ENCODE data around the gene ALDH1A2. TPM values are rescaled to one million over a fixed set of nuclear protein-coding genes. Genes with fewer than 3 reads are reported as not detected.

Gene ALDH1A2
- total and polyA plus RNA-seq, 4 donors = 3.8 to 15.1 (median 8.0) TPM

- intact Hi-C loops (cut with DNase I) = no loop called here
- Histone ChIP-seq H3K36me3 (ENCODE audit: control insufficient read depth in 1 of 2, insufficient read depth in 2 of 2, low read length in 1 of 2) (no peaks in the 10 kb centered on the region), H3K9me3 (ENCODE audit: control insufficient read depth, low read length) (no peaks in the 10 kb centered on the region), H3K27me3 (ENCODE audit: control insufficient read depth in 1 of 2, insufficient read depth in 2 of 2, low read length in 1 of 2) (no peaks in the 10 kb centered on the region), H3K4me3 (ENCODE audit: low read length in 2 of 2) (no peak overlapping the region), H3K4me1 (ENCODE audit: control insufficient read depth in 1 of 2, insufficient read depth in 2 of 2, low read length in 2 of 2) (no peaks in the 10 kb centered on the region), H3K27ac (ENCODE audit: low read depth in 1 of 2, low read length in 2 of 2) (no peak overlapping the region)
- DNase-seq = no peak
- WGBS, 2 donors = 83 to 88% methylated on average over 3 of the region's 3 CpGs
- no peak for ATAC-seq (ENCODE audit: low FRiP score)
Measured at GRCh38 chr15:57943754-57944420, 121.6 kb downstream of the ALDH1A2 start.

DNA sequence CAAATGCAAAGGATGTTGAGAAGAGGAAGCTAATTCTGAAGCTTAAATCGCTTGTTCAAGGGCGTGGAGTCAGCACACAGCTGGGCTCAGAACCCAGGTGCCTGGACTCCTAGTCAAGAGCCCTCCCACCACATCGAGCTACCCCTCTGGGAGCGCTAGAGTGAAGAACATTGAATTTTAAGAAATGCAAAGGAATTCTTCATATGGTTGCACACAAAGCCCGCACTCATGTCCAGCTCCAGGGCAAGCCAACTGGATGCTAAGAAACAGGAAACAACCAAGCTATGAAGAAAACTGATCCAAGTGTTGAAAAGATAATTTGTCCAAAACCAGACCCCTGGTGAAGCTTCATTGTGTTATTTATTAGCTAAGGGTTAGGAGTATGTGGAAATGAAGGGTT, 122.3 kb downstream of the ALDH1A2 start:
- H3K27ac ChIP-seq (ENCODE audit: low read depth in 1 of 2, low read length in 2 of 2) = no peak overlapping the region
- H3K9me3 ChIP-seq (ENCODE audit: control insufficient read depth, low read length) = no peaks in the 10 kb centered on the region
- no peak overlapping the region for H3K4me3 ChIP-seq (ENCODE audit: low read length in 2 of 2)
- no peaks in the 10 kb centered on the region for H3K36me3 ChIP-seq (ENCODE audit: control insufficient read depth in 1 of 2, insufficient read depth in 2 of 2, low read length in 1 of 2)
- intact Hi-C loops (cut with DNase I) = no loop called here
- no peaks in the 10 kb centered on the region for H3K4me1 ChIP-seq (ENCODE audit: control insufficient read depth in 1 of 2, insufficient read depth in 2 of 2, low read length in 2 of 2)
- no peak for ATAC-seq (ENCODE audit: low FRiP score)
- WGBS, 2 donors = 95 to 96% methylated on average over 5 of the region's 5 CpGs
- no peak for DNase-seq
- no peaks in the 10 kb centered on the region for H3K27me3 ChIP-seq (ENCODE audit: control insufficient read depth in 1 of 2, insufficient read depth in 2 of 2, low read length in 1 of 2)

DNA sequence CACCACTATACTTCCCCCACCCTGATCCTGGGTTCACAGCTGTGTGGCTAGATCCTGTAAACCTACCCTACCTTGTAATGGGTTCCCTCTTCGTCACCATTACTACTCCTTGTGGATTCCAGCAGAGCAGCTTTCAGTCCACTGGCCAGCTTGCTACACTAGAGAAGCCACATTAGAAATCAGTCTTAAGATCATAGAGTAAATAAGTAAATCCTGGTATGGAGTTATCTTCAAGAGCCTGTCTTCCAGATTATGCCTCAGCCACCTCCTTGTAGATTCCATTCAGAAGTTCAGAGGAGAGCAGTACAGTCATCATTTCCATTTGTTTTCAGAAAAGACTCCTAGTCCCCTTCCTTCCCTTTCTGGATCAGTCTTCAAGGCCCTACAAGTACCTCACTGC, 123.7 kb downstream of the ALDH1A2 start:
- no peak for ATAC-seq (ENCODE audit: low FRiP score)
- no peak overlapping the region for H3K27ac ChIP-seq (ENCODE audit: low read depth in 1 of 2, low read length in 2 of 2)
- H3K4me1 ChIP-seq (ENCODE audit: control insufficient read depth in 1 of 2, insufficient read depth in 2 of 2, low read length in 2 of 2) = no peaks in the 10 kb centered on the region
- intact Hi-C loops (cut with DNase I) = no loop called here
- no peaks in the 10 kb centered on the region for H3K27me3 ChIP-seq (ENCODE audit: control insufficient read depth in 1 of 2, insufficient read depth in 2 of 2, low read length in 1 of 2)
- H3K36me3 ChIP-seq (ENCODE audit: control insufficient read depth in 1 of 2, insufficient read depth in 2 of 2, low read length in 1 of 2) = no peaks in the 10 kb centered on the region
- no peak for DNase-seq
- H3K9me3 ChIP-seq (ENCODE audit: control insufficient read depth, low read length) = no peaks in the 10 kb centered on the region
- WGBS, 2 donors = 94 to 96% methylated on average over 1 of the region's 1 CpG
- no peak overlapping the region for H3K4me3 ChIP-seq (ENCODE audit: low read length in 2 of 2)

- H3K4me3 ChIP-seq (ENCODE audit: low read length in 2 of 2) = no peak overlapping the region
- H3K27ac ChIP-seq (ENCODE audit: low read depth in 1 of 2, low read length in 2 of 2) = no peak overlapping the region
- H3K4me1 ChIP-seq (ENCODE audit: control insufficient read depth in 1 of 2, insufficient read depth in 2 of 2, low read length in 2 of 2) = no peaks in the 10 kb centered on the region
- H3K36me3 ChIP-seq (ENCODE audit: control insufficient read depth in 1 of 2, insufficient read depth in 2 of 2, low read length in 1 of 2) = no peaks in the 10 kb centered on the region
- H3K9me3 ChIP-seq (ENCODE audit: control insufficient read depth, low read length) = no peaks in the 10 kb centered on the region
- ATAC-seq (ENCODE audit: low FRiP score) (no peak), DNase-seq (no peak)
- WGBS, 2 donors = 85 to 86% methylated on average over 2 of the region's 2 CpGs
- no peaks in the 10 kb centered on the region for H3K27me3 ChIP-seq (ENCODE audit: control insufficient read depth in 1 of 2, insufficient read depth in 2 of 2, low read length in 1 of 2)
- intact Hi-C loops (cut with DNase I) = no loop called here
Measured at GRCh38 chr15:57932348-57932747, 133.2 kb downstream of the ALDH1A2 start.

DNA sequence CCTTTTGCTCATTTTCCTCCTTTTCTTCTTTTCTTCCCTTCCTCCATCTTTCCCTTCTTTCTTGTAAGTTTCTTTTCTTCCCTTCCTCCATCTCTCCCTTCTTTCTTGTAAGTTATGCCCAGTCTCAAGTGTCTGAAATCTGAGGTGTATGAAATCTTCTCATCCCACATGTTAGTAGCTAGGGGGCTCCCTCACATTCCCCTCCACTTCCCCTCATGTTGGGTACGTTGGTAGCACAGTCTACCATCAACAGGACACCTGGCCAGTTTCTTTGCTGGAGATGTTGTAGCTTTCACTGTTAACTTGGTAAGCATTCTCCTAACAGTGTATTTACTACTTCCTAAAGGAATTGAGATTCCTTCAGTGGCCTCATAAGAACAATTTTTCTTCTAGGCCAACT, 133.9 kb downstream of the ALDH1A2 start:
- H3K4me3 ChIP-seq (ENCODE audit: low read length in 2 of 2) = no peak overlapping the region
- no peaks in the 10 kb centered on the region for H3K36me3 ChIP-seq (ENCODE audit: control insufficient read depth in 1 of 2, insufficient read depth in 2 of 2, low read length in 1 of 2)
- H3K27me3 ChIP-seq (ENCODE audit: control insufficient read depth in 1 of 2, insufficient read depth in 2 of 2, low read length in 1 of 2) = no peaks in the 10 kb centered on the region
- no peaks in the 10 kb centered on the region for H3K4me1 ChIP-seq (ENCODE audit: control insufficient read depth in 1 of 2, insufficient read depth in 2 of 2, low read length in 2 of 2)
- H3K9me3 ChIP-seq (ENCODE audit: control insufficient read depth, low read length) = no peaks in the 10 kb centered on the region
- intact Hi-C loops (cut with DNase I) = no loop called here
- 85 to 88% methylated on average over 1 of the region's 1 CpG for WGBS, 2 donors
- DNase-seq (no peak), ATAC-seq (ENCODE audit: low FRiP score) (no peak)
- H3K27ac ChIP-seq (ENCODE audit: low read depth in 1 of 2, low read length in 2 of 2) = no peak overlapping the region

DNA sequence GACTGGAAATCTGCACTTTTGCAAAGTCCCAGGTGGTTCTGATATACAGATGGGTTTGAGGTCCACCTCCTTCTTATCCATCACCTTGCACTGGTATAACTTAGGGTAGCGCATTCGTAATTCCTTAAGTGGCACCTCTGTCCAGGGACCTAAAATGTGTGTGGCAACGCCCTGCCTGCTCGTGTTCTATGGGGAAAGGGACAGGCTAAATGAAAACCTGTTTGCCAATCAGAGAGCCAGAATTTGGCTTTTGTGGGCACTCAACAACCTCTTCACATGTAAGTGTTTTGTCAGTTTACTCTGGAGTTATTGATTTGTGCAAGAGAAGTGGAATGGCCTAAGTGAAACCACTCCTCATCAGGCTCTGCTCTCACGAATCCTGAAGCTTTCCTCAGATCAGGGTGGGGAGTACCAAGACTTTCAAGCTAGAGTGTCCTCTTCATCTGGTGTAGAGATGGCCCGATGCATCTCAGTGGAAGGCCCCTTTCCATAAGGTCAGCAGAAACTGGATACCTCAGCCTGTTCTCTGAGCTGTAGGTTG, 138.3 kb downstream of the ALDH1A2 start:
- Histone ChIP-seq H3K4me3 (ENCODE audit: low read length in 2 of 2) (no peak overlapping the region), H3K36me3 (ENCODE audit: control insufficient read depth in 1 of 2, insufficient read depth in 2 of 2, low read length in 1 of 2) (no peaks in the 10 kb centered on the region), H3K27me3 (ENCODE audit: control insufficient read depth in 1 of 2, insufficient read depth in 2 of 2, low read length in 1 of 2) (no peaks in the 10 kb centered on the region), H3K27ac (ENCODE audit: low read depth in 1 of 2, low read length in 2 of 2) (no peak overlapping the region), H3K4me1 (ENCODE audit: control insufficient read depth in 1 of 2, insufficient read depth in 2 of 2, low read length in 2 of 2) (peaks cover 0 to 3% of the 10 kb centered on the region in 2 donors), H3K9me3 (ENCODE audit: control insufficient read depth, low read length) (no peaks in the 10 kb centered on the region)
- intact Hi-C loops (cut with DNase I) = no loop called here
- WGBS, 2 donors = 97 to 98% methylated on average over 6 of the region's 6 CpGs
- no peak for ATAC-seq (ENCODE audit: low FRiP score)
- DNase-seq = no peak

GRCh38 chr15:57925650-57926049, 139.9 kb downstream of the ALDH1A2 start:
- Histone ChIP-seq H3K36me3 (ENCODE audit: control insufficient read depth in 1 of 2, insufficient read depth in 2 of 2, low read length in 1 of 2) (no peaks in the 10 kb centered on the region), H3K4me3 (ENCODE audit: low read length in 2 of 2) (no peak overlapping the region), H3K27ac (ENCODE audit: low read depth in 1 of 2, low read length in 2 of 2) (no peak overlapping the region), H3K9me3 (ENCODE audit: control insufficient read depth, low read length) (no peaks in the 10 kb centered on the region), H3K27me3 (ENCODE audit: control insufficient read depth in 1 of 2, insufficient read depth in 2 of 2, low read length in 1 of 2) (no peaks in the 10 kb centered on the region), H3K4me1 (ENCODE audit: control insufficient read depth in 1 of 2, insufficient read depth in 2 of 2, low read length in 2 of 2) (peaks cover 0 to 3% of the 10 kb centered on the region in 2 donors)
- intact Hi-C loops (cut with DNase I) = no loop called here
- ATAC-seq (ENCODE audit: low FRiP score) = no peak
- DNase-seq = no peak
- 98% methylated on average over 3 of the region's 3 CpGs for WGBS, 2 donors

DNA sequence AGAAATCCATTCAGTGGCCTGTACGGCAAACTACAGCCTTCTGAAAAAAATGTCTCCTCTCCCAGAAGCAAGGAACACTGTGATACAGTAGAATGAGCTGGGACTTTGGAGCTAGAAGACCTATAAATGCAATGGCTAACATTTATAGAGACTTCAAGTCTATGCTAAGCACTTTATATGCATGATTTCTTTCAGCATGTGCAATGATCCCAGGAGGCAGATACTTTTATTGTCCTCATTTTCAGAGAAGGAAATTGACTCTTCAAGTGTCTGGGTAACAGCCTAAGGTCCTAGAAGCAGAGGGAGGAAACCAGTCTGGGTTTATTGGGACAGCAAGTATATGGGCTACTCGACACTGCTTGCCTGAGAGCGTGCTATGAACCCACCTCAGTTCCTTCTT, 140.9 kb downstream of the ALDH1A2 start:
- no peaks in the 10 kb centered on the region for H3K27me3 ChIP-seq (ENCODE audit: control insufficient read depth in 1 of 2, insufficient read depth in 2 of 2, low read length in 1 of 2)
- H3K4me3 ChIP-seq (ENCODE audit: low read length in 2 of 2) = no peak overlapping the region
- H3K4me1 ChIP-seq (ENCODE audit: control insufficient read depth in 1 of 2, insufficient read depth in 2 of 2, low read length in 2 of 2) = peaks cover 0 to 3% of the 10 kb centered on the region in 2 donors
- H3K27ac ChIP-seq (ENCODE audit: low read depth in 1 of 2, low read length in 2 of 2) = no peak overlapping the region
- H3K36me3 ChIP-seq (ENCODE audit: control insufficient read depth in 1 of 2, insufficient read depth in 2 of 2, low read length in 1 of 2) = no peaks in the 10 kb centered on the region
- ATAC-seq (ENCODE audit: low FRiP score) (no peak), DNase-seq (no peak)
- intact Hi-C loops (cut with DNase I) = no loop called here
- 73 to 74% methylated on average over 3 of the region's 3 CpGs for WGBS, 2 donors
- H3K9me3 ChIP-seq (ENCODE audit: control insufficient read depth, low read length) = no peaks in the 10 kb centered on the region

GRCh38 chr15:57923750-57924149, 141.8 kb downstream of the ALDH1A2 start:
- Histone ChIP-seq H3K27ac (ENCODE audit: low read depth in 1 of 2, low read length in 2 of 2) (peak overlapping the region; percentile 6 to 35), H3K36me3 (ENCODE audit: control insufficient read depth in 1 of 2, insufficient read depth in 2 of 2, low read length in 1 of 2) (no peaks in the 10 kb centered on the region), H3K27me3 (ENCODE audit: control insufficient read depth in 1 of 2, insufficient read depth in 2 of 2, low read length in 1 of 2) (no peaks in the 10 kb centered on the region), H3K4me3 (ENCODE audit: low read length in 2 of 2) (peak overlapping the region in 1 of 2 donors; percentile 17), H3K4me1 (ENCODE audit: control insufficient read depth in 1 of 2, insufficient read depth in 2 of 2, low read length in 2 of 2) (peaks cover 0 to 3% of the 10 kb centered on the region in 2 donors), H3K9me3 (ENCODE audit: control insufficient read depth, low read length) (no peaks in the 10 kb centered on the region)
- DNase-seq (peak in 1 of 2 donors; percentile 65), ATAC-seq (ENCODE audit: low FRiP score) (peak; percentile 32)
- intact Hi-C loops (cut with DNase I) = no loop called here
- WGBS, 2 donors = 8 to 13% methylated on average over 3 of the region's 3 CpGs
